NCI-H2107 treated with DMSO at 0.1 percent for 48 hours (cell line): ENCODE data around the gene ANP32E.

ENCODE experiments used
- DNase-seq: peaks from one replicate; lab custom pipeline; 2025; ENCODE audit not compliant: unreplicated experiment; lab: John Stamatoyannopoulos, UW

Gene ANP32E

GRCh38 chr1:150235852-150236613 is at the start of gene ANP32E:
TSS of gene ANP32E (minus strand) at chr1:150236112. CDS start at chr1:150235786, 326 bp downstream.
- DNase-seq: peak; percentile 100

GRCh38 chr1:150283260-150283659 is 47.3 kb upstream of the ANP32E start:
- DNase-seq: no peak

- peak; percentile 71 for DNase-seq
Measured at GRCh38 chr1:150282558-150282958, 46.6 kb upstream of the ANP32E start.

GRCh38 chr1:150281758-150282557 is 46.0 kb upstream of the ANP32E start, which contains the start of gene CIART:
TSS of gene CIART (plus strand) at chr1:150282554. CDS start at chr1:150283268, 714 bp downstream.
- peak; percentile 99 for DNase-seq

GRCh38 chr1:150281221-150281757 is 45.4 kb upstream of the ANP32E start:
- peak; percentile 86 for DNase-seq

- no peak for DNase-seq
Measured at GRCh38 chr1:150280138-150280707, 44.3 kb upstream of the ANP32E start.

- no peak for DNase-seq
Measured at GRCh38 chr1:150273311-150273710, 37.4 kb upstream of the ANP32E start.

GRCh38 chr1:150271291-150271959 is 35.5 kb upstream of the ANP32E start:
- DNase-seq: no peak

- no peak for DNase-seq
Measured at GRCh38 chr1:150269451-150269850, 33.5 kb upstream of the ANP32E start.

- DNase-seq: peak; percentile 96
Measured at GRCh38 chr1:150268705-150269403, 32.9 kb upstream of the ANP32E start, which contains the start of gene APH1A. TSS of gene APH1A (minus strand) at chr1:150269016. CDS start at chr1:150268810, 206 bp downstream.

GRCh38 chr1:150268340-150268704 is 32.4 kb upstream of the ANP32E start:
- no peak for DNase-seq

- no peak for DNase-seq
Measured at GRCh38 chr1:150267896-150268295, 32.0 kb upstream of the ANP32E start.

GRCh38 chr1:150263549-150263948 is 27.6 kb upstream of the ANP32E start:
- no peak for DNase-seq

GRCh38 chr1:150262388-150263320 is 26.7 kb upstream of the ANP32E start:
- DNase-seq: no peak

- no peak for DNase-seq
Measured at GRCh38 chr1:150261367-150261766, 25.5 kb upstream of the ANP32E start.

- peak; percentile 93 for DNase-seq
Measured at GRCh38 chr1:150259758-150260669, 24.1 kb upstream of the ANP32E start.

- DNase-seq: no peak
Measured at GRCh38 chr1:150259217-150259616, 23.3 kb upstream of the ANP32E start.
